ENCODE results near the gene GTF2A1L.
A peak's percentile ranks its signal among the peaks of the same experiment; 100 is the strongest.
"Not testable (repeated sequence)": the region's sequence is repeated elsewhere in the genome, so short reads cannot be mapped to it uniquely, and the experiment has no call there.

GTF2A1L gene

DNA sequence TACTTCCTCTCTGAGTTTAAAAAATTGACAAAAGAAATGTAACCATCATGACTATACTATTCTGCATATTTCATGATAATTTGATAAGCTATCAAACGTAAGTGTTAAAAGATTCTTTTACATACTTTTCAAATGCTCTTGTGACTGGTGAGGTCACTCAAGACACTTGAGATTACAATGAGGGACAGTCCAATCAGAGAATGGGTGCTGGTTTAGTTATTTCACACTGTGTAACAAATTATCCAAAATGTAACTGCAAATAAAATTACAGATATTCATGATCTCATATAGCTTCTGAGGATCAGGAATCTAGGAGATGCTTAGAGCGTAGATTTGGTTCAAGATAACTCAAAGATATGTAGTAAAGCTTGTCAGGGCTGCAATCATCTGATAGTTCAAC, 4.4 kb upstream of the GTF2A1L start:
- no peak for DNase-seq (ENCODE audit: low read depth)

DNA sequence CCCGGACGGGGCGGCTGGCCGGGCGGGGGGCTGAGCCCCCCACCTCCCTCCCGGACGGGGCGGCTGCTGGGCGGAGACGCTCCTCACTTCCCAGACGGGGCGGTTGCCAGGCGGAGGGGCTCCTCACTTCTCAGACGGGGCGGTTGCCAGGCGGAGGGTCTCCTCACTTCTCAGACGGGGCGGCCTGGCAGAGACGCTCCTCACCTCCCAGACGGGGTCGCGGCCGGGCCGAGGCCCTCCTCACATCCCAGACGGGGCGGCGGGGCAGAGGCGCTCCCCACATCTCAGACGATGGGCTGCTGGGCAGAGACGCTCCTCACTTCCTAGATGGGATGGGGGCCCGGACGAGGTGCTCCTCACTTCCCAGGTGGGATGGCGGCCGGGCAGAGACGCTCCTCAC, 3.1 kb upstream of the GTF2A1L start:
- DNase-seq (ENCODE audit: low read depth), result not testable (repeated sequence)

DNA sequence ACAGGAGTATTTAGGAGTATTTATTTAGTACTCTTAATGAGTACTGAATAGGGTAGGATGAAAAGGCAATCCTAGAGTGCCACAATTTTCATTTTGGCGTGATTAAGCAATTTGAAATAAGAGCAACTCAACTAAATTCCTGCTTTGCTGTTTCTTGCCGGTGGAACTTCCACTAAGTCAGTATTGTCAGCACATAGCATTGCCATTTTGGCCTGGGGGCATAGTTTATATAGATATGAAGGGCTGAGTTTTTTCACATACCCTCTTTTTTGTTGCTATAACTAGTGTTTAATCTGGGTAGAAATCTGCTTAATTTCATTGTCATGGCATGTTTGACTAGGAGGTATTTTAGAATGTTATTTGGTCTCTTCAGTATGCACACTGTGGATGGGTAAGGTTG, 1.9 kb downstream of the GTF2A1L start:
- no peak for DNase-seq (ENCODE audit: low read depth)

DNA sequence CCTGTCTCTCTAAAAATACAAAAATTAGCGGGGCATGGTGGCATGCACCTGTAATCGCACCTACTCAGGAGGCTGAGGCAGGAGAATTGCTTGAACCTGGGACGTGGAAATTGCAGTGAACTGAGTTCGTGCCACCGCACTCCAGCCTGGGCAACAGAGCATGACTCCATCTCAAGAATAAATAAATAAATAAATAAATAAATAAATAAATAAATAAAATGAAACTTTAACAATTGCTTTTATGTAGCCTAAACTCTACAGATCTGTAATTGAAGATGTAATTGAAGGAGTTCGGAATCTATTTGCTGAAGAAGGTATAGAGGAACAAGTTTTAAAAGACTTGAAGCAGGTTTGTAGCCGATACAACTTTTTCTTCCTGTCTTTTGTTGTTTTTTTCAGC, 2.9 kb downstream of the GTF2A1L start:
- no peak for DNase-seq (ENCODE audit: low read depth)

DNA sequence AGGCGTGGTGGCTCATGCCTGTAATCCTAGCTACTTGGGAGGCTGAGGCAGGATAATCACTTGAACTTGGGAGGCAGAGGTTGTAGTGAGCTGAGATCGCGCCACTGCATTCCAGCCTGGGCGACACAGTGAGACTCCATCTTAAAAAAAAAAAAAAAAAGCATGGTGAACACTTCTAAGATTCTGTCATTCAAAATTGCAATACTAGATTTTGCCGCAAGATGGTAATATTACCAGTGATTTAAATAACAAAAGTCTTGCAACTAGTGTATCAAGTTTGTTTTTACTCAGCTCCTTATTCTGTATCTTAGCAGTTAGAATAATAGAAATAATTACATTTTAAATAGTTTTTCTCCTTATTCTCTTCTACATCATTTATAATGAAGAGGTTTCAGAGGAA, 5.0 kb downstream of the GTF2A1L start:
- not testable (repeated sequence) for DNase-seq (ENCODE audit: low read depth)

DNA sequence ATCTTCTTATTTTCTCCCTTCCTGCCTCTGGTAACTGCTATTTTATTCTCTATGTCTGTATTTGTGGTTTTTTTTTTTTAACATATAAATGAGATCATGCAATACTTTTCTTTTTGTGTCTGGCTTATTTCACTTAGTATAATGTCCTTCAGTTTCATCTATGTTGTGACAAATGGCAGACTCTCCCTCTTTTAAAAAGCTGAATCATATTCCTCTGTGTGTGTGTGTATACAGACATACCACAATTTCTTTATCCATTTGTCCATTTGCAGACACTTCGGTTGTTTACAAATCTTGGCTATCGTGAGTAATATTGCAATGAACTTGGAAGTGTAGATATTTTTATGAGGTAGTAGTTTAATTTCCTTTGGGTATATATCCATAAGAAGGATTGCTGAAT, 7.0 kb downstream of the GTF2A1L start:
- DNase-seq (ENCODE audit: low read depth), result no peak

DNA sequence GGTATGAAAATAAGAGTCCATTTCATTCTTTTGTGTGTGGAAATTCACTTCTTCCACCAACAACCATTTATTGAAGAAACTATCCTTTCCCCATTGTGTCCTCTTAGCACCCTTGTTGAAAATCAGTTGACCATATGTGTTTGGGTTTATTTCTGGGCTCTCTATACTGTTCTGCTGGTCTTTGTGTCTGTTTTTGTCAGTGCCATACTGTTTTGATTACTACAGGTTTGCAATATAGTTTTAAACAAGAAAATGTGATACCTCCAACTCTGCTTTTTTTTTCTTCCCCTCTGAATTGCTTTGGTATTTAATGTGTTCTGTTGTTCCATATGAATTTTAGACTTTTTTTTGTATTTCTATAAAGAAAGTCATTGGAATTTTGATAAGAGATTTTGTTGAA, 8.4 kb downstream of the GTF2A1L start:
- no peak for DNase-seq (ENCODE audit: low read depth)

DNA sequence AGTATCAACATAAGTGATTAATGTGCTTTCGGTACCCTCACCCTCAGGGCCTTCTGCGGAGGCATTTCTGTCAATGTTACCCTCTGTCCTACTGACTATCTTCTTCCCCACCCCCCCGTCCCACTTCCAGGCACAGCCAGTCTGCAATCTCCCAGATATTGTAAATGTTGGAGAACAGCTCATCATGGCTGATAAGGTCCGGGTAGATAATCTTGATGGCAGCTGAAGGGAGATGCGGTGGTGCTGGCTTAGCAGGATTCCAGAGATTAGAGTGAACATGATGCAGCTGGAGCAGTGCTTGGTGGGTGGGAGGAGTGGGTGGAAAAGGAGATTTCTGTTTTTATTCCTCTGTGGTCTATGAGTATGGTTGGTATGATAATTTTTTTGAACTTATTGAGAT, 15.5 kb downstream of the GTF2A1L start:
- no peak for DNase-seq (ENCODE audit: low read depth)

DNA sequence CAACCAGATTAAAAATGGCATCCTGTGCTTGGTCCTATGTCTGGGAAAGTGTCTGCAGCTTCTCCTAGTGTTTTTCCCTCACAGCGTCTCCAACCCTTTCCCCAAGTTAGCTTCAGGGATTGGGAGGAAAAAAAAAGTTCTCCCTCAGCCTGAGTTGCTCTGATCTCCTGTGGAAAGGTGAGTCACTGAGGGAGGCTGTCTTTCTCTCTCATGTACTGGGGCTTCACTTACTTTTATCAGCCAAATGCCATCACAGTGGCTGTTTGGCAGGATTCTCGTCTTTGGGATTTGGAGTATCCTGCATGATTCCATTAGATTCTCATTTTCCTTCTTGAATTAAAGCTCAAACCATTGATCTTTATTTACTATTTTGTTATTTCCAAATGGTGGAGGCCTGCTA, 18.1 kb downstream of the GTF2A1L start:
- DNase-seq (ENCODE audit: low read depth), result no peak

DNA sequence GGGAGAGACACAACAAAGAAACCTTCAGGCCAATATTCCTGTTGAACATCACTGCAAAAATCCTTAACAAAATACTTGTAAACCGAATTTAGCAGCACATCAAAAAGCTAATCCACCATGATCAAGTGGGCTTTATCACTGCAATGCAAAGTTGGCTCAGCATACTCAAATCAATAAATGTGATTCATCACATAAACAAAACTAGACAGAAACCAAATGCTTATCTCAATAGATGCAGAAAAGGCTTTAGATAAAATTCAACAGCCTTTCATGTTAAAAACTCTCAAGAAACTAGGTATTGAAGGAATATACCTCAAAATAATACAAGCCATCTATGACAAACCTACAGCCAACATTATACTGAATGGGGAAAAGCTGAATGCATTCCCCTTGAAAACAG, 20.6 kb downstream of the GTF2A1L start:
- no peak for DNase-seq (ENCODE audit: low read depth)

DNA sequence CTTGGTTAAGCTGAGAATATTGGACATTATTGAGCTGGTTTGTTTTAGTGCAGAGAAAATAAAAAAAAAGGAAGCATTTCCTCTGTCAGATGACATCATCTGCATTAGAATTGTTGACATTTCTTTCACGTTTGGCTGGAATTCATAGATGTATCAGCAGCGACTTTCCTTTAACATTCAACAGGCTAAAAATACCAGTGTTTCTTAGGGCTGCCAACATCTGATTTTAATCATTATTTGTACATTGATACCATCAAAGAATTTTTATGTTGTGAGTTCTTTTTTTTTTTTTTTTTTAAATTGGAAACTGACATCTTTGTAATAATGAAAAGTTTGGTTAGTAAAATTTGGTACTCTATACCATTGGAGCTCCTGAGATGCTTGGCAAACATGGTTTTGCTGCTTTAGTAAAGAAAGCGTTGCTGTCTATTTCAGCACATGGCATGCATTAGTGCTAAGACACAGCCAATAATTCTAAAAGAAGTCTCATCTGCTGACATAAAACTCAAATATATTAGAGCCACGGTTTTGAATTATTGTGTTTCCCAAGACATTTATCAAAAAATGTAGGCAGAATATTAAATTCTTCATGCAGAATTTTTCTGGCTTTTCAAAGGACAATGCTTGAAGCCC, 33.6 kb downstream of the GTF2A1L start:
- DNase-seq (ENCODE audit: low read depth), result peak; percentile 64

DNA sequence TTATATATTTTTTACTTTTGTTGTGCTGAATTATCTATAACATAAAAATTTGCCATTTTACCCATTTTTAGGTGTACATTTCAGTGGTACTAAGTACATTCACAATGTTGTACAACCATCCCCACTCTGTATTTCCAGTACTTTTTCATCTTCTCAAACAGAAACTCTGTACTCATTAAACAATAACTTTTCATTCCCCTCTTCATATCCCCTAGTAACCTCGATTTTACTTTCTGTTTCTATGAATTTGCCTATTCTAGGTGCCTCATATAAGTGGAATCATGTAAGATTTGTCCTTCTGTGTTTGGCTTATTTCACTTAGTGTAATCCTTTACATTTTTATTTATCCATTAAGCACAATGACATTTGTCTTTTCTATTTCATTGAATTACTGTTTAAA, 51.3 kb downstream of the GTF2A1L start:
- no peak for DNase-seq (ENCODE audit: low read depth)

DNA sequence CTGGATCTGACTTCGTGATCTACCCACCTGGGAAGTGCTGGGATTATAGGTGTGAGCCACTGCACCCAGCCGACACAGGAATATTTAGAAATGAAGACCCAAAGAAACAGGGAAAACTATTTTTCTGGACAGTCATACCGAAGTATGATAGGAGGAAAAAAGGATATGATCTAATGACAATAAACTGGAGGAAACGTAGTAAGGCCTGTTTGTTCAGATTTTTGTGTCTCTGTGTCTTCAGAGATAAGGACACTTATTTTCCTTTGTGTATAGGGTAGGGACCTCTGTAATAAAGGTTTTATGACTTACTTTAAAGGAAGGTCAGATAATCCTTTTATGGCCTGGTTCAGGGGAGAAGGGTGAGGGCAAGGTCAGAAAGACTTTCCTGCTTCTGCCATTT, 55.9 kb downstream of the GTF2A1L start:
- no peak for DNase-seq (ENCODE audit: low read depth)

DNA sequence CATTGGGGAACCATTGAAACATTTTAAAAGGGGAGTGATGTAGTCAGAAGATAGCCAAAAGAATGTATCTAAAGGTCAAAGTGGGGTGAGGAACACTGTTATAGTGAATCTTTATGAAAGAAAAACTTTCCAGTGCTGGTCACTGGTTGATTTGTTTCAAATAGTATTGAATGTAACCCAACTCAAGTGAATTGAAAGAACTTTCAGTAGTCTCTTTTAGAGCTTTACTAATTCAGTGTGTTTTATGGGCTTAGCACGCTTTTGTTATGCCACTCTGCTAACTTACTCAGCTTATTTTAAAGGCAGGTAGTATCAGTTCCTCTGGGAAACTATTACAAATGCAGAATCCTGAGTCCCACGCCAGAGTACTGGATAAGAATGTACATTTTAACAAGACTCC, 57.3 kb downstream of the GTF2A1L start:
- no peak for DNase-seq (ENCODE audit: low read depth)

DNA sequence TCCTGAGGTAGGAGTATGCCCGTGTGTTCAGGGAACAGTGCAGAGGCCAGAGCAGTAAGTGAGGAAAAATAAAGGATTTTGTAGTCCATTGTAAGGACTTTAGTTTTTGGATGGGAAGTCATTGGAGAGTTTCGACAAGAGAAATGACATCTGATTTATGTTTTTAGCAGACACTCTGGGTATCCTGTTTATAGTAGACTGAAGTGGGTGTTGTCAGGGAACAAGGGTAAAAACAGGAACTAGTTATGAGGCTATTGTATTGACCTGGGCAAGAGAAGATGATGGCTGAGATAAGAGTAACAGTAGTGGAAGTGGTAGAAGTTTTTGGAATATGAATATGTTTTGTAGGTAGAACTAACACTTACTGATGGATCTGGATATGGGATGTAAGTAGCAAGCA, 59.8 kb downstream of the GTF2A1L start:
- no peak for DNase-seq (ENCODE audit: low read depth)

DNA sequence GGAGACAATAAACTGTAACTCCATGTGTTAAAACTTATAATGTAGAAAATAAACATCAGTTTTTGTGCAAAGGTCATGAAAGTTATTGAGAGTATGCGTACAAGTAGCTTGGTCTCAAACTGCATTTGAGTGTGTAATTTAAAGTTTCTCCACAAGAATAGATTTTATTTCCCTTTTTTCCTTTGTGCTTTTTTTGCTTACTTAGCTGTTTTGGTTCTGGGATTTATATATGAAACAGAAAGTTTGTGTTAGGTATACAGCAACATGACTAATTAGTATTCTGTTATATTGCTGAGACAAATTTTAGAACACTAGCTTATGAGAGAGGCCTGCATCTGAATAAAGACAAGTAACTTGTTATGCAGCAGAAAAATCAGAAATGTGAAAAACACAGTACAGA, 67.5 kb downstream of the GTF2A1L start:
- DNase-seq (ENCODE audit: low read depth), result no peak

DNA sequence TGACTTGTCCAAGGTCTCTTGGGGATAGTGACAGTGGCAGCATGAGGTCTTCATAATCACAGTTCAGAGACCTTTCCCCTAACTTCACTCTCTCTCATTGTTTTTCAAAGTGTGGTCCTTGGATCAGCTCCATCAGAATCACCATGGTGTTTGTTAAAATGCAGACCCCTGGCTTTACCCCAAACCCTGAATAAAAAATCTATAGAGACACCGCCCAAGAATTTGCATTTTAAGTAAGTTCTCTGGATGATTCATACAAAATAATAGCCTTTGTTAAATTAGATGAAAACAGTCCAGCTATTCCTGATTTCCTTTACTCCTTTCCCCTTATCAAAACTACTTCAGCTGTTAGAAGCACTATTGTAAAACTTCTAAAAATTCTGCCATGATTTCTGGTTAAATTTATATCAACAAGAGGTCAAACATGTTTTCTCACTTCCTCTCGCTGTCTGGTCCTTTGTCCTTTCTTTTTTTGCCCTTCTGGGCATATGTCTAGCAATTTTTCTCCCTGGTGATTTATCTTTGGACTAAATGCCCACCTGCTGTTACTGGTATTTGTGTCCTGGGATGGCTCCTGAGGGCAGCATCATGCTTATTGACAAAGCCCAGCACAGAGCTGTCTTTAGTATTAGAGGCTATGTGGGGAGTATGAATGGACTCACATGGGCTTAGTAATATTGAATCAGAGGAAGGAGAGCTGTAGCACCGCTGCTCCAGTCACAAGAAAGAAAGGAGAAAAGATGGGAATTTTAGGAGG, 74.5 kb downstream of the GTF2A1L start:
- no peak for DNase-seq (ENCODE audit: low read depth)

DNA sequence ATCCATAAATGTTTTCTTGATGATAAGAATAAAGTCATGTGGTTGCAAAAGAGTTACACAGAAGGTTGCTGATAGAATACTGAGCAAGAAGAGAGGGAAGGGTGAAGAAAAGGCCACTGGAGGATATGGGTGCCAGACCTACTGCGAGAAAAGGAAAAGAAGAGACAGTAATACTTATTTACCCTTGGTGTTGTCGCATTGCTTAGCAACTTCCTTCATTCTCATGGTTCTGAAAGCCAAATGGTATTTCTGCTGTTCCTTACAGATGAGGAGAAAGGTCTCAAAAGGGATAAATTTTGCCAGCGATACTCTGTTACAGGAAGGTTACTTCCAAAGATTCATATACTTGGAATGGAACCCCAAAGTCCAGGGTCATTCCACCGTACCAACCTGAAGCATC, 75.4 kb downstream of the GTF2A1L start:
- DNase-seq (ENCODE audit: low read depth), result no peak

DNA sequence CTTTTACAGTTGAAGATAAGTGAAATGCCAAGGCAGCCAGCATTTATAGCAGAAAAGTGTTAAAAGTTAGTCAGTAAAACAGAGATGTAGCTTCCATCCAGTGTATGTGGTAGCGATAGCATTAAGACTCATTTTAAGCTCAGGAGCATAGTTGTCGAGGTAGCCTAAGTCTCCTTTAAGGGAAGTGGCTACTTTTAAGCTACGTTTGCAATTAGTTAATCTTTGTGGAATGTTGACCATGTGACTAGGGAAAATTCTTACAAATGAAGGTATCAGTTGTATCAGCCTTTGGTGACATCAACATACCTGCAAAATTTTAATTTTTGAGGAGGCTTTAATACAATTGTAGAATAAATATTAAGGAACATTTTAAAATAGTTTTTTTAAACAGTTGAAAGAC, 76.0 kb downstream of the GTF2A1L start:
- no peak for DNase-seq (ENCODE audit: low read depth)

DNA sequence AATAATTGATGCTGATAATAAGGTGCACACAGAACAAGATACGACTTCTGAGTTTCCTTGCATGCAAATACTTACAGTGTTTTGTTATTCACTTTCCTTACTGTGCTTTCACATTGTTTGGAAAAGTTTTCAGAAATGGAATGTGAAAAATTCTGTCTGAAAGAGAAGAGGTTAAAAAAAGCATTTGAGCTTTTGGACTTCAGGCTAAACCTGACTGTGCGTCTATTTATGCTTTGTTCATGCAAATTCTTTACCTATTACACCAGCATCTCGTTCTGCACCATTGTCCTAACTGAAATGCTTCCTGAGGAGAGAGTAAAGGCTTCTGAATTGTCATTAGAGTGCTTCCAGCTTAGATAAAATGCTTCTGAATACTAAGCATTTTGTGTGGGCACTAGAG, 76.5 kb downstream of the GTF2A1L start:
- no peak for DNase-seq (ENCODE audit: low read depth)

DNA sequence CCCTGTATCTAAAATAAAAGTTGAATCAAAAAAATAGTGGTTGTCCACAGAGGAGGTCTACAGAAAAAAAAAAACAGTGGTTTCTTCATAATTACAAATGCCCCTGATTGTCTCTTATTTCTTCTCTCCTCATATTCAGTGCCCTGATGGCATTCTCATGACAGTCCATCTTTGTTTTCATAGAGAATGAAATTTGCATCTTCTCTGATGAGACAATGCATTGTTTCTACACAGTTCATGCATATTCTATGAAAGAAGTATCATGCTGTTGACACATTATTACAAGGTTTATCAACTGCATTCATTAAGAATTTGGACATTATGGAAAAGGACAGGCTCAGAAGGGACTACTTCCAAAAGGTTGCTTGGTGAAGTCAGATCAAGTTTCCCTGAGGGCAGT, 78.3 kb downstream of the GTF2A1L start:
- DNase-seq (ENCODE audit: low read depth), result no peak

DNA sequence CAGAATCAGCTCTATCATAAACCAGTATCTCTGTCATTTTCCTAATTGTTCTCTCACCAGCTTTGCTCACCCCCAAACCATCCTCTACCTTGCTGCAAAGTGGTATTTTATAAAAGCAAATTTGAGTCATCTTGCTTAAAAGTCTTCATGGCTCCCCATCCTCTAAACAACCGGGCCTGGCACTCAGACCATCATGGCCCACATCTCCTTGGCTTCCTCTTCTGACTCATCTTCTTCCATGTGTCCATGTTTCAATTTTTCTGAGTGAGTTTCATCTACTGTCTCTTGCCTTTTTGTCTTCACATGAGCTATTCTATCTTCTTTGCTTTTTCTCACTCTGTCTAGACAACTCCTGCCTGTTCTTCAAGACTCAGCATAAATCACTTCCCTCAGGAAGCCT, 79.2 kb downstream of the GTF2A1L start:
- no peak for DNase-seq (ENCODE audit: low read depth)

DNA sequence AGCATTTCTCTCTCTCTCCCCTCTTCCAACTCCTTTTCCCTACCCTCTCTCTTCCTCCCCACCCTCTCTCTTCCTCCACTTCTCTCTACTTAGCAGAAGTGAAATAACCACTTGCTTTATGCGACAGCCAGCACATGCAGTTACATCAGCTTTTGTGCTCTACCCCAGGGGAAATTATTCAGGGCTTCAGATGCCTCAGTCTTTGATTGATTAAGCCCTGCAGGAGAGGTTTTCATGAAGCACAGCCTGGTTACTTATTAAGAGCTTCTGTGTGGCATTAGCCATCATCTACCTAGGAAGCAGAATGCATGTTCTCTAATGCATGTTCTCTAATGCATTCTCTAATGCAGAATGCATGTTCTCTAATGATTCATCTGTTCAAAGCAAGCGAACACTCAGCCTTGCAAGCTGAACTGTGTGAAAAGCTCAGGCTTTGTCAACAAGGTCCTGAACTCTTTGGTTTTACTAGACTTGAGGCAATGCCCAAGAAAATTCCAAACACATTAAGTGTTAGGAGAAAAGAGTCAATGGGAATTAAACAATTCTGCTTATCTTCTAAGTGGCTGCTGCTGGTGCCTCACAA, 81.8 kb downstream of the GTF2A1L start:
- no peak for DNase-seq (ENCODE audit: low read depth)

DNA sequence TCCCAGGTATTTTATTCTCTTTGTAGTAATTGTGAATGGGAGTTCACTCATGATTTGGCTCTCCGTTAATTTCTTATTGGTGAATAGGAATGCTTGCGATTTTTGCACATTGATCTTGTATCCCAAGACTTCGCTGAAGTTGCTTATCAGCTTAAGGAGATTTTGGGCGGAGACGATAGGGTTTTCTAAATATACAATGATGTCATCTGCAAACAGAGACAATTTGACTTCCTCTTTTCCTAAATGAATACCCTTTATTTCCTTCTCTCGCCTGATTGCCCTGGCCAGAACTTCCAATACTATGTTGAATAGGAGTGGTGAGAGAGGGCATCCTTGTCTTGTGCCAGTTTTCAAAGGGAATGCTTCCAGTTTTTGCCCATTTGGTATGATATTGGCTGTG, 86.0 kb downstream of the GTF2A1L start:
- DNase-seq (ENCODE audit: low read depth), result not testable (repeated sequence)
